NB4 (cell line): ENCODE results near the gene AGPS.

Source experiments
- DNase-seq: peaks from one replicate; pipeline ENCODE4 v3.0.0; 2010; ENCODE audit warnings: low read depth
- H3K4me3 ChIP-seq: one replicate; pipeline ENCODE4 v1.5.1; 2011; ENCODE audit warnings: mild to moderate bottlenecking, low read depth, low read length, moderate library complexity
- MYC ChIP-seq: IDR thresholded peaks from 2 replicates; pipeline ENCODE4 v1.6.1; 2011; ENCODE audit warnings: low read depth, low read length
- POLR2A ChIP-seq: IDR thresholded peaks from 2 replicates; pipeline ENCODE4 v1.6.1; 2011; ENCODE audit warnings: mild to moderate bottlenecking; ENCODE audit not compliant: insufficient read length; ENCODE audit errors: extremely low read depth
- TF ChIP-seq, protein P1 (sequence below): IDR thresholded peaks from one replicate; pipeline ENCODE4 v1.5.1; 2012; ENCODE audit warnings: low read depth, low read length
- TF ChIP-seq, protein P2 (sequence below): IDR thresholded peaks from 2 replicates; pipeline ENCODE4 v1.6.1; 2011; ENCODE audit warnings: low read depth, low read length

AGPS gene

DNA sequence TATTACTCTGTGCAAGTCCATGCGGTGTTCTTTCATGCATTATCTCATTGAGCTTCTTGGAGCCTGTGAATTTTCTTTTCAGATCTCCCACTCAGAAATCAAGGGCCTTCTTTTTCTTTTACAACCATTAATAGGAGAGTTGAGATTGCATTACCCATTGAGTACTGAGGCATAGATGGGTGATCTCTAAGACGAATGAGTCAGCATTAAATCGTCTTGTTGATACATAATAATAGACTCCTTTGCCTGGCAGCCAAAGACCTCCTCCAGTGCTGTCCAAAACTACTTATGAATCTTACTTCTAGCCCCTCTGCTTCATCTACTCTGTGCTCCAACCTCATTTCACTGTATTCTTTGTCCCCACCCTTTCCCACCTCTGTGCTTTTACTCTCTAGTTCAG lies 180.5 kb downstream of the AGPS start:
- TF ChIP-seq, protein P1, sequence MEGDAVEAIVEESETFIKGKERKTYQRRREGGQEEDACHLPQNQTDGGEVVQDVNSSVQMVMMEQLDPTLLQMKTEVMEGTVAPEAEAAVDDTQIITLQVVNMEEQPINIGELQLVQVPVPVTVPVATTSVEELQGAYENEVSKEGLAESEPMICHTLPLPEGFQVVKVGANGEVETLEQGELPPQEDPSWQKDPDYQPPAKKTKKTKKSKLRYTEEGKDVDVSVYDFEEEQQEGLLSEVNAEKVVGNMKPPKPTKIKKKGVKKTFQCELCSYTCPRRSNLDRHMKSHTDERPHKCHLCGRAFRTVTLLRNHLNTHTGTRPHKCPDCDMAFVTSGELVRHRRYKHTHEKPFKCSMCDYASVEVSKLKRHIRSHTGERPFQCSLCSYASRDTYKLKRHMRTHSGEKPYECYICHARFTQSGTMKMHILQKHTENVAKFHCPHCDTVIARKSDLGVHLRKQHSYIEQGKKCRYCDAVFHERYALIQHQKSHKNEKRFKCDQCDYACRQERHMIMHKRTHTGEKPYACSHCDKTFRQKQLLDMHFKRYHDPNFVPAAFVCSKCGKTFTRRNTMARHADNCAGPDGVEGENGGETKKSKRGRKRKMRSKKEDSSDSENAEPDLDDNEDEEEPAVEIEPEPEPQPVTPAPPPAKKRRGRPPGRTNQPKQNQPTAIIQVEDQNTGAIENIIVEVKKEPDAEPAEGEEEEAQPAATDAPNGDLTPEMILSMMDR = no peak
- no peak for TF ChIP-seq POLR2A
- TF ChIP-seq, protein P2, sequence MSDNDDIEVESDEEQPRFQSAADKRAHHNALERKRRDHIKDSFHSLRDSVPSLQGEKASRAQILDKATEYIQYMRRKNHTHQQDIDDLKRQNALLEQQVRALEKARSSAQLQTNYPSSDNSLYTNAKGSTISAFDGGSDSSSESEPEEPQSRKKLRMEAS = no peak
- TF ChIP-seq MYC = no peak
- DNase-seq = no peak
- H3K4me3 ChIP-seq = no peak overlapping the region

DNA sequence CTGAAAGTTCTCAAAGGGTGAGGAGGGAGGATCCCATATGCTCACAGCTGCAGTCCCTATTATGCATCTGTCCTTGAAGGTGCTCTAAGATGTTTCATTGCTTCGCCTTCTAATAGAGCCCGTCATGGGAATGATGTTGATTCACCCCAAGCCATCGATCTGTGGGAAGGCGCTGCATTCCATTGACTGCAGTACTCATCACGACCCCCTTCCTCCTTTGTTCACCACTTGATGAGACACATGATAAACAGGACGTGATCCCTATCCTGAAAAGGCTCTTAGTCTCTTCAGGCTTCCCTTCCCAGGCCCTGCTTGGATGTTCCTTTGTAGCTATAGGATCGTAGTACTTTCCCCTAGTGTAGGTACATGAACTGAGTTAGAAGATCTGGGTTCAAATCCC lies 181.8 kb downstream of the AGPS start:
- DNase-seq = no peak
- H3K4me3 ChIP-seq = no peak overlapping the region
- TF ChIP-seq, protein P2 = no peak
- no peak for TF ChIP-seq MYC
- TF ChIP-seq, protein P1 = no peak
- TF ChIP-seq POLR2A = no peak

DNA sequence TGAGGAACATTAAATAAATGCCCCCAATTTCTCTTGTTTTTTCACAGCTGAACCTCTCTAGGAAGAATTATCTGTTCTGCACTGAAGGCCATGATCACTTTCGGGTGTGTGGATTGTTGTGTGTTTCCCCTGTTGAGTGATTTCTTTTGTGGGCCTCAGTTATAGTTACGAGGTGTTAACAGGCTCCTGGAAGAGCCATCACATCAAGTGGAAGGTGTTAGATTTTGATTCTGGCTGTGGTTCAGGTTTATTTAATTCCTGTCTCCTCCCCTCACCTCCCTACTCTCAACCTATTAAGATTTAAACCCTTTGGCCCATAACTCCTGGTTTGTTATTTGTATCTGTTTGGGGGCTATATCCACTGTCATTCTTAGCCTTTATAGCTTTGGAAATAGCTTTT lies 182.8 kb downstream of the AGPS start:
- no peak for DNase-seq
- TF ChIP-seq MYC (no peak), POLR2A (no peak)
- TF ChIP-seq, protein P1 = no peak
- TF ChIP-seq, protein P2 = no peak

DNA sequence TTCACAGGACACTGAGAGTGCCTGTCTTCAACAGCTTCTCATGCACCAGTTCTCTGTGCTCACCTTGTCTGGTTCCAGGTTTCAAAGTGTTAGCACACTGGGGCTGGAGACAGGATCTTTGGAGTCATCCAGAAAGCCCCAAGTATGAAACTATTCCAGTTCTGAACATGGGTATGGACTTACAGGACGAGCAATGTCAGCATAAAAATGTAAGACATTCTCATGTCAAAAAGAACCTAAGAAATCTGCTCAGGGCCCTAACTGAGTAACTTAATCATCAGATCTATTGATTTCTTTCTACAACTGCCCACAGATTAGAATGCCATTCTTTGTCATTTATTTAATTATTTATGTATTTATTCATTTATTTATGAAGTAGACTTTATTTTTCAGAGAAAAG lies 184.5 kb downstream of the AGPS start:
- TF ChIP-seq, protein P2 = no peak
- TF ChIP-seq MYC (no peak), POLR2A (no peak)
- TF ChIP-seq, protein P1 = no peak

More for the DNA sequence above, 182.8 kb downstream of the AGPS start:
- no peak overlapping the region for H3K4me3 ChIP-seq

DNA sequence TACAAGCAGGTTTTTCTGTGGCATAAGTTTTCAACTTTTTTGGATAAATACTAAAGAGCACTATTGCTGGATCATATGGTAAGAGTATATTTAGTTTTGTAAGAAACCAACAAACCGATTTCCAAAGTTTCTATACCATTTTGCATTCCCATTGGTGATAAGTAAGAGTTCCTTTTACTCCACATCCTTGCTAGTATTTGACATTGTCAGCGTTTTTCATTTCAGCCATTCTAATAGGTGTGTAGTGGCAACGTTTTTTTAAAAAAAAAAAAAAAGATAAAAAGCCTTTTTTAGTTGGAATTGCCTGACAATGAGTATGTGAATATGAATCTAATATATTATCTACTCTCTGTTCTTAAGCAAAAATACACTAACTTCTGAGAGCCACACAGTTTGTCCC lies 185.9 kb downstream of the AGPS start:
- TF ChIP-seq POLR2A (no peak), MYC (no peak)
- TF ChIP-seq, protein P2 = no peak
- TF ChIP-seq, protein P1 = no peak
- DNase-seq = no peak

More for the DNA sequence above, 184.5 kb downstream of the AGPS start:
- DNase-seq = no peak
- no peak overlapping the region for H3K4me3 ChIP-seq

DNA sequence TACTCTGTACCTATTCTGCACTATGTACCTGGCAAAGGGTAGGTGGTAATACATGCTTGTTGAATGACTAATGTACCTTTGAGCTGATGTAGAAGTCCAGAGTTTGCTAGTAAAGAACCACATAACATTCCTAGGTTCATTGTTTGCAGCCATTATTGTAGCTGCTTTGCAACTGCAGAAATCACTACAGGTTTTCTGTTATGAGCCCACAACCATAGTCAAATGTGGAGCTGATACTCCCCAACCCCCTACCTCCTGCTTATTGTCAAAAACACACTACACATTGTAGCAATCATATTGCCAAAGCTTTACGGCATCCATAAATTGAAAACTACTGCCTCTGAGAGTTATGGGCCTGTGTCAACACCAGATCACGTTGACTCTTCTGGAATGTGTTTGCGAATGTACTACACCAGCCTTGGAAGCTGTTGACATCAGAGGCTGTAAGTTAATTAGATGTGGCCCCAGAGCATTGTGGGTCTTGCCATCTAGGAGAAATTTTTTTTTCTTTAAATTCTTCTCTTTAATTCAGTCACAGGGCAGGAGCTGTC lies 187.0 kb downstream of the AGPS start:
- no peak for TF ChIP-seq POLR2A
- TF ChIP-seq, protein P2 = no peak
- no peak for TF ChIP-seq MYC
- TF ChIP-seq, protein P1 = no peak
- H3K4me3 ChIP-seq = no peak overlapping the region
- DNase-seq = no peak

More for the DNA sequence above, 185.9 kb downstream of the AGPS start:
- no peak overlapping the region for H3K4me3 ChIP-seq
